G401 (cell line): ENCODE data around the gene WAC. TPM values are rescaled to one million over a fixed set of nuclear protein-coding genes. Genes with fewer than 3 reads are reported as not detected.

Source experiments
- DNase-seq: peaks from one replicate; pipeline ENCODE4 v3.0.0-alpha.2; 2015; ENCODE audit warnings: low spot score
- in situ Hi-C: cut with HindIII; loops from 2 replicates; pipeline ENCODE4 v1.10.0; 2016; ENCODE audit warnings: low sequenced_read_pairs, mixed read lengths
- total RNA-seq: library from RNA; depleted of rRNA; stranded (reverse); fragments of >200 nt; shearing (Covaris generic); gene quantifications from 2 replicates; pipeline ENCODE4 v1.2.3, GENCODE V29; 2014

Gene WAC
- total RNA-seq, 1 experiment from 2014 or later, result 56.5 TPM

DNA sequence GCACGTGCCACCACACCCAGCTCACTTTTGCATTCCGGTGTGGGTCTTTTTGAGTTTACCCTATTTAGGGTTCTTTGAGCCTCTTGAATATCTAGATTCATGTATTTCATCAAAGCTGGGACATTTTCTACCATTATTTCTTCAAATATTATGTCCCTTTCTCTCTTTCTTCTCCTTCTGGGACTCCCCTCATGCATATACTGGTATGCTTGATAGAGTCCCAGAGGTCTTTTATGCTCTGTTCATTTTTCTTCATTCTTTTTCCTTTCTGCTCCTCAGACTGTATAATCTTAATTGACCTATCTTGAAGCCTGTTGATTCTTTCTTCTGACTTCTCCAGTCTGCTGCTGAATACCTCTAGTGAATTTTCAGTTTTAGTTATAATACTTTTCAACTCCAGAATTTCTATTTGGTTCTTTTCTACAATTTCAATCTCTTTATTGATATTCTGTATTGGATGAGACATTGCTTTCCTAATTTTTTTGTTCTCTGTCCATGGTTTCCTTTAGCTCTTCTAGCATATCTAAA lies 9.1 kb upstream of the WAC start:
- in situ Hi-C loops, result no loop called here
- DNase-seq, result no peak

- in situ Hi-C loops, result no loop called here
- DNase-seq, result no peak
Measured at GRCh38 chr10:28530751-28531150, 2.2 kb upstream of the WAC start.

DNA sequence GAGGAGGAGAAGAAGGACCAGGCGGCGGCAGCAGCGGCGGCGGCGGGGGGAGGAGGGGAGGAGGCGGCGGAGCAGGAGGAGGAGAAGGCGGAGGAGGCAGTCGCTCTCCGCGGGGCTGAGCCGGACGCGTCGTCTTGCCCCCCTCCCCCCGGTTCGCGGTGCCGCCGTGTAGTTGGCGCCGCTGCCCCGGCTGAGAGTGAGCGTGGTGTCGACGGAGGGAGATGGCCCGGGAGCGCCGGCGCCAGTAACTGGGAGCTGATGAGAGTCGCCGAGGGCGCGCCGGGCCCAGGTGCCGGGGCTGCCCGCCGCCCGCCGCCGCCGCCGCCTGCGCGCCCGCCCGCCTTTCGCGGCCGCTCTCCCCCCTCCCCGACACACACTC lies 257 bp downstream of the WAC start:
- no peak for DNase-seq
- in situ Hi-C loops, result no loop called here

- DNase-seq, result peak; percentile 52
- in situ Hi-C loops, result no loop called here
Measured at GRCh38 chr10:28533571-28534304, 820 bp downstream of the WAC start.

- in situ Hi-C loops, result no loop called here
- DNase-seq, result no peak
Measured at GRCh38 chr10:28535846-28536245, 2.9 kb downstream of the WAC start.

DNA sequence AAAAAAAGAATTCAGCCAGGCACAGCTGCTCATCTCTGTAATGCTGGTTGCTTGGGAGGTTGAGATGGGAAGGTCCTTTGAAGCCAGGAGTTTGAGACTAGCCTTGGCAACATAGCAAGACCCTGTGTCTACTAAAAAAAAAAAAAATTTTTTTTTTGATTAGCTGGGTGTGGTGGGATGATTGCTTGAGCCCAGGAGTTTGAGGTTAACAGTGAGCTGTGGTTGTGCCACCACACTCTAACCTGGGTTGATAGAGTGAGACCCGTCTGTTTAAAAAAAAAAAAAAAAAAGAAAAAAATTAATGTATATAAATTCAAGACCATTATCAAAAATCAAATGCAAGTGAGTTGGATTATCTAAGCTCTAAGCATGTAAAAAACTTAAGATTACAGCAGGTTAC lies 5.7 kb downstream of the WAC start:
- in situ Hi-C loops, result no loop called here

GRCh38 chr10:28540145-28540544 lies 7.2 kb downstream of the WAC start:
- in situ Hi-C loops, result no loop called here
- no peak for DNase-seq

More for the DNA sequence above, 5.7 kb downstream of the WAC start:
- DNase-seq, result no peak

DNA sequence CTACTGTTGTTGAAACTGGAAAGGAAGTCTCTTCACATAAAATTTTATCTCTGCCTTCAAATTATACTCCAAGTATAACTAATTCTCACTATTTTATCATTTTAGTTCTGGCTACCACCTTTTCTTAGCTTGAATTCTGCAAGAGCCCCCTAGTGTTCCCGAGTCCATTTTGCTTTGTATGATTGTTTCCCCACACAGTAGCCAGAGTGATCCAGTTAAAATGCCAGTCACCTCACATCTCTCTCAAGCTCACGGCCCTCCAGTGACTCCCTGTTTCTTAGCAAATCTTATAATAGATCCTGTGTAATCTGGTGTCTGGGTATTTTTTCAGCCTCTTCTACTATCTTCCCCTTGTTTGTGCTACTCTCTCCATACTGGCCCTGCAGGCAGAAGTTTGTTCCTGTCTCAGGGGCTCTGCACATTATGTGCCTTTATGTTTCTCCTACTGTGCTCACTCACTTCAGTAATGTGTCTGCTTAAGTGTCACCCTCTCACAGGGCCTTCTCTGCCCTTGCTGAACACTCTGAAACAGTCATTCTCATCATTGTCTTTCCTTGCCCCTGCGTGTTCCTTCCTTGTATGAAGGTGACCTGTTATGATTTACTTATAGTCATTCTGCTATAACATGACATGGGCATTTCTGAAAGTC lies 8.9 kb downstream of the WAC start:
- DNase-seq, result peak; percentile 55
- in situ Hi-C loops, result no loop called here

- DNase-seq, result no peak
- in situ Hi-C loops, result no loop called here
Measured at GRCh38 chr10:28542728-28543127, 9.8 kb downstream of the WAC start.

DNA sequence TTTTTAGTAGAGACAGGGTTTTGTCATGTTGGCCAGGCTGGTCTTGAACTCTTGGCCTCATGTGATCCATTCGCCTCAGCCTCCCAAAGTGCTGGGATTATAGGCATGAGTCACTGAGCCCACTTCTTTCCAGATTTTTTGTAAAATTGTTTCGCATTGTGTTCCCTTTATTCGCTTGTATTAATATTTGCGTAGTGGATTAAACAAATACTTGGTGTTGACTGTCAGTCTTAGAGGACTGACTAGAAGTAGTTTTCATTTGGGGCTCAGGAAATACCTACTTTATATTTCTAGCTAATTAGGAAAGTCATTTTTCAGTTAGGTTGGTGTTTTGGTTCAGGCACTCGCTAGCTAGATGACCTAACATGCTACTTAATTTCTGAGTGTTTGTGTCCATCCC lies 11.1 kb downstream of the WAC start:
- in situ Hi-C loops, result no loop called here
- DNase-seq, result no peak

- DNase-seq, result no peak
- in situ Hi-C loops, result no loop called here
Measured at GRCh38 chr10:28545967-28546644, 13.2 kb downstream of the WAC start.

GRCh38 chr10:28548781-28549498 lies 16.0 kb downstream of the WAC start:
- in situ Hi-C loops, result no loop called here
- no peak for DNase-seq

DNA sequence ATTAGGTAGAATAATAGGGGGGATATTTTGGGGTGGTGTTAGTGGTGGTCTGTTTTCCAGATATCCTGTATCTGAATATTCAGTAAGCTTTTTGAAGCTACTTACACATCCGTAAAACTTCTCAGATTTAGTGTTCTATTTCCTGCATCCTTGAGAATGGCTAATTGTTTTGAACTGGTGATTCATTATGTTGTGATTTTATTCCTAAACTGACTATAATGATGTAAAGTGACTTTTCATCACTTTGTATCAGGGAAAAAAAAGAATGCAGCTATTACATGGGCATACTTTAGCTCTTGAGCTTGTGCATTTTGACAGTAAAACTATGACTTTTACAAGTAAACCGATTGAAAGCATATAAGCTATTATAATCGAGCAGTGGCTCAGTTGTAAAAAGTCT lies 18.2 kb downstream of the WAC start:
- DNase-seq, result no peak

DNA sequence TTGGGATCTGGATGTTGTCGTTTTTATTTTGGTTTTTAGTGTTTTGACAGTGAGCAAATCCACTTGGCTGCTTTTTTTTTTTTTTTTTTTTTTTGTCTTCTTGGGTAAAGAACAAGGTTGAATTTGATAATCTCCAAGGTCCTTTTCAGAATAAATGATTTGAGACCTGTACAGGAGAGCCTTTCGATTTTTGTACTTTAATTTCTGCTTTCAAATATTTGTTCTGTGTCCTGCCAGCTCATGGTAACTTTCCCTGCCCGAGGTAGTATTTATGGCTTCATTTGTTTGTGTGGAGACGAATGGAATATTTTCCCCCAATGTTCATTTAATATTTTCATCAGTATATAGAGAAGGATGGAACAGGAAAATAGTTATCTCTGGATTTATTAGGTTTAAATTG lies 19.9 kb downstream of the WAC start:
- in situ Hi-C loops, result no loop called here
- no peak for DNase-seq

More for the DNA sequence above, 18.2 kb downstream of the WAC start:
- in situ Hi-C loops, result no loop called here

DNA sequence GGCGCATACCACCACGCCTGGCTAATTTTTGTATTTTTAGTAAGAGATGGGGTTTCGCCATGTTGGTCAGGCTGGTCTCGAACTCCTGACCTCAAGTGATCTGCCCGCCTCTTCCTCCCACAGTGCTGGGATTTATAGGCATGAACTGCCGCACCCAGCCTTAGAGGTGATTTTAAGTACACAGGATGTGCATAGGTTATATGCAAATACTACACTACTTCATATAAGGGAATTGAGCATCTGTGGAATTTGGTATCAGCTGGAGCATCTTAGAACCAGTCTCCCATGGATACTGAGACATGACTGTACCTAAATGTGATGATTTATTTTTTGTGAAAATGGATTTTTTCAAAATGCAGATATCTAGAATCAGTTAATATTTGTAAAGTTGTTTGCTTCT lies 21.1 kb downstream of the WAC start:
- DNase-seq, result no peak
- in situ Hi-C loops, result no loop called here

DNA sequence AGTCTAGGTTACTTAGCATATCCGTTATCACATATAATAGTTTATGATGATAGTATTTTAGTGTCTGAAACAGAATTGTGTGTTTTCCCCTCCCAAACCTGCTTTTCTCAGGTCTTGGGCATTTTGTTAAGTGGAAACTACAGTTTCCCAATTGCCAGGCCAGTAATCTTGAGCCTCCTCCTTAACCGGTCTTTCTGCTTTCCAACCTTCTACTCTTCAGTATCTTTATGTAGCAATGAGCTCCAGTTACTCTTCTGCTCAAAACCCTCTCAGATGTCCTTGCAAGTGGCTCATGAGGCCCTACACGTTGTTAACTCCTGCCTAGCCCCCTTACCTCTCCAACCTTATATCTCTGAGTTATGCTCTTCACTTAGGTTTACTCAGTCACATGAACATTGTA lies 22.0 kb downstream of the WAC start:
- DNase-seq, result no peak
- in situ Hi-C loops, result no loop called here

DNA sequence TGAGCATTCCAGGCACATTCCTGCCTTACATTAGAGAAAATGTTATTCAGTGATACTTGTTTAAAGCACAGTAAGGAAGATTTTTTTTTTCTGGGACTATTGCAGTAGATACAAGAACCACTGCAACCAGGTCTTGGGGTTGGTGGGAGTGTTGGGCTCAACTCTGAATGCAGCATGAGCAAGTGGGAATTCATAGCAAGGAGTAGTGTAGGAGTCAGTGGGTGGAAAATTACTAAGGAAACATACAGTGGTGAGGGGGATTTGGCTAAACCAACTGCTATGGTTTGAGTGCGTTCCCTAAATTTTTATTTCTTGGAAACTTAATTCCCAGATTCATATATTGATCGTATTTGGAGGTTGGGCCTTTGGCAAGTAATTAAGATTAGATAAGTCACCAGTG lies 22.4 kb downstream of the WAC start:
- in situ Hi-C loops, result no loop called here
- DNase-seq, result no peak

- in situ Hi-C loops, result no loop called here
- DNase-seq, result no peak
Measured at GRCh38 chr10:28556142-28556541, 23.2 kb downstream of the WAC start.

DNA sequence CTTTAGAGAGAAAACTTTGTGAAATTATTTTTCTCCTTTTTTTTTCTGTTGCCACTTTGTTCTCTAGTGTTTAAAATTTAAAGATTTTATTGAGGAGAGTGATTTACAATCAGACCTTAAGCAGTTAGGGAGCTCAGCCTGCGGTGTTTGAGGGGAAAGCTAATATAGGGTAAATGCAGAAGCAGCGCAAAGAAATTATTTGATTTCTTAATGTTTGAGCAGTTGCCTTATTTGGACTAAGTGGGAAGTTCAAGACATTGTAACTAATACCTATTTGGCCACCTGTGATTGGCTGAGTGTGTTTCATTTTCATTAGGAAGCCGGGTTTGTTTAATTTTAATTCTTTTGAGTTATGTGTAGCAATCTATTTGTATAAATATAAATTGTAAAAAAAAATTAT lies 25.3 kb downstream of the WAC start:
- in situ Hi-C loops, result no loop called here
- DNase-seq, result no peak
